HG02884 (cell line): ENCODE measurements around the gene MYL10.

Experiments
- ATAC-seq: cut with Tn5 transposase; IDR thresholded peaks from one replicate; pipeline ENCODE4 v1.9.1; 2021; ENCODE audit warnings: mild to moderate bottlenecking, moderate library complexity; ENCODE audit not compliant: unreplicated experiment

The MYL10 gene

DNA sequence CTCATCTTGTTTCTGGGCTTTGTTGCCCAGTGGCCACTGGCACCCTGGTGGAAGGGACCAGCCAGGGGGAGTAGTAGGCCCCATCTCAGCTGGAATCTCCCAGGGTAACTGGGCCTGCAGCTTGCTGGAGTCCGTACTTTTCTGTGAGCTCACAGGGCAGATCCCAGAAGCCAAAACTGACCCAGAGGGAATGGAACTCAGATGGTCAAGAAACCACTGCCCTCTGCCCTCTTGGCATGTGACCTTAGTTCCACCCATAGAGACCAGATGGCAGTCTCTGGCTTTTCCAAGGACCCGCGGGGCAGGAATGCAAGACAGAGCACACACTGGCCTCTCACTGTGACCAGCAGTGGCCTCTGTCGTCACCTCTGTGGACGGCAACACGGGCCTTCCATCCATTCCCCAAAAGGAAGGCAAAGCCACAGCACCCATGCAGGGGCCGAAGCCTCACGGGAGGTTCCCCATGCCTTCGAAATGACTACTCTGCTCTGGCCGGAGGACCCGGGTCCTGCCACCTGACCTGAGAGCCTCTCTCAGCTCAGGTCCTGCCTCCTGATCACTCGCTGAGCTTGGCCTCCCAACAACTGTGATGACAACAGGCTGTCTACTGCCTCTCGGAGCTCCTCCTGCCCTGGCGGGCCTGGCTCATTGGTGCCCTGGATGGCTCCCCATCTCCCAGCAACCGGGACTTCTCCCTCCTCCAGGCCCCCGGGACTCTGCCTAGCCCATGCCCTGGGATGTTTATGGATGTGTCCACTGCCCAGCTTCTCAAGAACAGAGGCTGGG is 29.9 kb downstream of the MYL10 start:
- ATAC-seq = no peak

DNA sequence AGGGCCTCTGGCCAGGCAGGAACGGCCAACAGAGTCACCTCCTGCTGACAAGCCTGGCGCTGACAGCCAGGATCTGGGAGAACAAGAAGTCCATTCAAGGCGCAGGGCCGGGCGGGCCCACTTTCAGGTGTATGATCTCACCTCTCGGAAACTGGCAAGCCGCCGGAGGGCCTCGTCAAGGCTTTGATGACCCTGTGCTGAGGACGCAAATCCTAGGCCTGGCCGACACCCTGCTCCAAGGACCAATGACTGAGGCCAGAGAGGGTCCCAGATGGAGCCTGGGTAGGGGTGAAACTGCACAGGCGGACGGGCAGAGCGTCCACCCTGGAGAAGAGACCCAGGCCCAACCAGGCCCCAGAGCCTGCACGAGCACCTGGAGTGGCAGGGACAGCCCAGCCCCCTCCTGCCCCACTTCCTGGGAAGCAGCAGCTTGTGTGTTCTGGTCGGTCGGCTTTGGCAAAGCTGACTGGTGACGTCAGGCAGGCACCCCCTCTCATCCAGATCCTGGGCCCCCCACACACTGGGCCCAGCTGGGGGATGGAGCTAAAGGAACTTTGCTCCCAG is 30.6 kb downstream of the MYL10 start:
- ATAC-seq = no peak

DNA sequence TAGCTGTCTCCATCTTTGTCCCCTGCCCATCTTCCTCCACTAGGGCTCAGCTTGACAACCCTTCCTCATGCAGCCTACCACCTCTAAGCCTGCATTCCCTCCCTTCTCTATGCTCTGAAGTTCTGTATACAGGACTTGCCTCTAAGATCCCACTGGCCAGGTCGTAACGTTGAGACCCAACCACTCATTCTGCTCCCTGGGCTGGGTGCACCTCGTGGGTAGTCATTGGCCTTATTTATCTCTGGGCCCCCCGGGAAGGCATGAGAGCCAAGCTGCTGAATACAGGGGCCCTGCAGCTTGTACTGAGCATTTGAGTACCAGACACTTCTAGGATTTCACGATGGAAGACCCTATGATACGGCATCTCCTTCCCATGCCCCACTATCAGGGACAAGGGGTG is 31.2 kb downstream of the MYL10 start:
- ATAC-seq = no peak

DNA sequence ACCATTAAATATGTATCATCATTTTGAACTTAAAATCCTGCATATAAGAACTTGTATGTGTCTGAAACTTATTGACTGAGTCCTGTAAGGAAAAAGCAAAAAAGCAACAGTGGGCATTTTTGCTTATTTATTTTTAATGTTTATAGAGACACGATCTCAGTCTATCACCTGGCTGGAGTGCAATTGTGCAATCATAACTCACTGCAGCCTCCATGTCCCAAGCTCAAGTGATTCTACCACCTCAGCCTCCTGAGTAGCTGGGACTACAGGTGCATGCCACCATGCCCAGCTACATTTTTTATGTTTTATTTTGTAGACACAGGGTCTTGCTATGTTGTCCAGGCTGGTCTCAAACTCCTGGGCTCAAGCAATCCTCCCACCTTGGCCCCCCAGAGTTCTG is 32.2 kb downstream of the MYL10 start:
- no peak for ATAC-seq

DNA sequence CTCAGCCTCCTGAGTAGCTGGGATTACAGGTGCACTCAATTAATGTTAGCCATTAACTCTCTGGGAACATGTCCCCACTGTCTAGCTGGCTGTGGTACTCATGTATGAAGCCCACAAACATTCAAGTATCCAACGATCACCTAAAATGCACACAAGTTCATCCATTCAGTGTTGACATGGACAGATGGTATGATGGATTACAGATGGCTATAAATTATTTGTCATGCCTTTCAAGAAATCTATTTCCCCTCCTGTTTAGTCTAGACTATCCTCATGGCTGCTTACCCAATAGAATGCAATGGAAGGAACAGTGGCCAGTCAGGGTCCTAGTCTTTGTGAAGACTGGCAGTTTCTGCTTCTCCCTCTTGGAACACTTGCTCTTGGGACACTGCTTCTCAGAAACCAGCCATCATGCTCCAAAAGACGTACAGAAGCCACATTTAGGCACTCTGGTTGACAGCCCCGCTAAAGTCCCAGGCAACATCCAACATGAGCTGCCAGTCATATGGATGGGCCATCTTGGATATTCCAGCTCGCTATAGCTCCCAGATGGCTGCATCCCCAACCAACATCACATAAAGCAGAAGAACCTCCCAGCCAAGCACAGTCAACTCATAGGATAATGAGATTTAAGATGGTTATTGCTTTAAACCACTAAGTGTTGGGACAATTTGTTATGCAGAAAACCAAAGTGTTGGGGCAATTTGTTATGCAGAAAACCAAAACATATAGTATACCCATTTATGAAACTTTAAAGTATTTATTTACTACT is 33.1 kb downstream of the MYL10 start:
- ATAC-seq = no peak

DNA sequence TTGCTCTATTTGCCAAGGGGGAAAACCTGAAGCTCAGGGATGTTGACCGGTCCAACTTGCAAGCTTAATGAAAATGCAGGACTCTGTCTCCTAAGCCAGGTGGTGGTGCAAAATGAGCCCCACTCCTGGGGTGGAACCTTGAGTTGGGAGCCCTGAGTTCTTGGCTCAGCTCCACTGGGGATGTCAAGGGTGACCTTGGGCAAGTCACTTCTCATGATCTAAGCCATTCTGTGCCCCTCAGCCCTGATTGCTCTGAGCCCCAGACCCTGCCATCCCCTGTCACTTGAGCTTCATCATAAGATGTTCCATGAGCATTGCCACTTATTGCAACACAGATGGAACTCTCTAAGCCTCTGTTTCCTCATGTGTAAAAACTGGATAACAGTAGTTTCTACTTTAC is 33.9 kb downstream of the MYL10 start:
- no peak for ATAC-seq

DNA sequence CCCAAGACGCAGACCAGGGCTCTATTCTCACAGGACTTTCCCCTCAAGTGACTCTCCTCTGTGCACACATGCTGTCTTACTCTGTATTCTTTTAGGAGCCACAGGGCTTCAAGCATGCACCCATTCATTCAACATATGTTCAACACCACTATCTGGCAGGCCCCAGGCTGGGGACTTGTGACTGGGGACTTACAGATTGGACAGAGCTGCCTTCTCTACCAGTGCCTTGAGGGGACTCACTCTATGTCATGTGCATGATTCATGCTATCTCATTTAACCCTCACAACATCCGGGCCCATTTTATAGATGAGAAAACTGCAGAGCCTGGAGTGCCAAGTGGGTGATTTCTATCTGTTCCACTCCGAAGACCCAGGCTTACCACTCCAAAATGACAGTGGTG is 34.3 kb downstream of the MYL10 start:
- no peak for ATAC-seq

DNA sequence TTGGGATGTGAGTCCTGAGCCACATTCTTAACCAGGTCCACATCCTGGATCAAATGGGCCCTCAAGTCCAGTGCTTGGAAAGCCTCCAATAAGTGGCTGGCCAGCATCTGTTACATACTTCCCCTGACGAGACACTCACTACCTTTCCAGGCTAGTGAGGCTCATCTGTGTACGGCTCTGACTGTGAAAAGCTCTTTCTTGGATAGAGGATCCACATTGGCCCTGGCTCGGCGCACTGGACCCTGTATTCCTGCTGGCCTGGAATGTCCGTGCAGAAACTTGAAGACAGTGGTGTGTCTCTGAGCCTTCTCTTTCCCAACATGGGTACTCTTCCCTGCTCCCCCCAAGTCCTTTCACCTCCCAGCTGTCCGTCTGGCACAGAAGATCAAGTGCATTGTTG is 35.5 kb downstream of the MYL10 start:
- ATAC-seq = no peak

DNA sequence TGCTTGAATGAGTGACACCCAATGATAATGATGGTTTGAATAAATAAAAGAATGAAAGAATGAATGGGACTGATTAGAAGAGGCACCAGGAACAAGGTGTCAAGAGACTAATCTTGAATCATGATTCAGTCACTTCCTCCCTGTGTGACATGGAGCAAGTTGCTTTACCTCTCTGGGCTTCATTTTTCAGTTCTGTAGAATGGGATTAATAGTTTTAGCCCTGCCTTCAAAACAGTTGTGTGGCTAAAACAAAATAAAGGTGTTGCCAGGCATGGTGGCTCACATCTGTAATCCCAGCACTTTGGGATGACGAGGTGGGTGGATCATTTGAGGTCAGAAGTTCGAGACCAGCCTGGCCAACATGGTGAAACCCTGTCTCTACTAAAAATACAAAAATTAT is 37.6 kb downstream of the MYL10 start:
- ATAC-seq = no peak

DNA sequence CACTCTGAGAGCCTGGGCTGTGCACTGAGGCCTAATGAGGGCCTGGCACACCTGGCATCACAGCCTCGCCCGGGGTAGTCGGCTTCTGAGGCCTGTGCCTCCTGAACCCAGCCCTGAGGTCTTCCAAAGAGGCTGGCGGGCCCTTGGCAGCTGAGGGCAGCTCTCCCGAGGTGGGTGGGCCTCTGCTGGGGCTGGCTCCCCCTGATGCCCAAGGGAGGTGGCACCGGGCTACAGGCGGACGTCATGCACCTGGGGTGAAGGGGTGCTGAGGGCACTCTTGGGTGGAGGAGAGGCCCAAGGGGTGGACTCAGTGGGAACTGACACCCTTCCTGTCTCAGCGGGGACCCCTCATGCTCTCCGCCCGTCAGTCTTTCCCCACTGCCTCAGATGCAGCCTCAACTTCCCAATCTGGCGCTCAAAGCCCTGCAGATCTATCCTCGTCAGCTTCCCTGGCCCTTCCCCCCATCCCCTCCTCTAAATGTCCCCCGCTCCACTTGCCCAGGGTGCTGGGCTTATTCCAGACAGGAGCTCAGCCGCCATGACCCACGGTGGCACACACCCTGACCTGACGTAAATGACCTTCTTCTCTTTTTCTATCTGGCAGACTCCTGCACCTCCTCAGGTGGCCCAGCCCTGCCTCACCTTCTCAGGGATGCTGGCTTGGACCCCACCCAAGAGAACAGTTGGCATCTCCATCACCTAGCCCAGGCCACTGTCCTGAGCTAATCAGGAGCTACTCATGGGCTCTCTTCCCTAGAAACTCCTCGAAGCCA is 38.2 kb downstream of the MYL10 start:
- no peak for ATAC-seq

DNA sequence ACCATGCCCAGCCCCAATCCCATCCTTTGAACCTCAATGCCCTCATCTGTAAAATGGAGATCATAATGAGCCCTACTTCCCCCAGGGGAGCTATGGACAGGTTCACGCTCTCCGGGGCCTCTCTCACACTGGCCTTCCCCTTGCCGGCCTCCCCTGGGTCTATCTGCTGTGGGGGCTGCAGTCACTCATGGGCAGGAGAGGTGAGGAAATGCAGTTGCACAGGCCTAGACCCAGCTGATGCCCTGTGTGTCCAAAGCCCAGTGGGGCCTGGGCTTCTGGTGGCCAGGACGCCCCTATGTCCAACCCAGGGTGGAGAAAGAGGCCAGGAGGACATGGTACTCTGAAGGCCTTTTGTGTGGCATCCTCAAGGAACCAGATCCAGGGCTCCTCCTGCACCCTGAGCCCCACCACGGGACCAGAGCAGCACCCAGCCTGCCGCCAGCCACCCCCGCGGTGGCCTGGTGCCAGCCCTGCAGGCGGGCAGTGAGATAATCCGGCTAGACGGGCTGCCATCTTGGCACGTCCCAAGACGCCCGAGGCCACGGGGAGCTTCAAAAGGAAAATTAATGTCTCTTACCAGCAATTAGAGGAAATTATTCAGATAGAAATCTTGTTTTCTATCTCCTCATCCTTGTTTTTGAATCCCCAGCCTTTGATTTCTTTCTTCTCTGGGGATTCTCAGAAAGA is 39.0 kb downstream of the MYL10 start:
- no peak for ATAC-seq

DNA sequence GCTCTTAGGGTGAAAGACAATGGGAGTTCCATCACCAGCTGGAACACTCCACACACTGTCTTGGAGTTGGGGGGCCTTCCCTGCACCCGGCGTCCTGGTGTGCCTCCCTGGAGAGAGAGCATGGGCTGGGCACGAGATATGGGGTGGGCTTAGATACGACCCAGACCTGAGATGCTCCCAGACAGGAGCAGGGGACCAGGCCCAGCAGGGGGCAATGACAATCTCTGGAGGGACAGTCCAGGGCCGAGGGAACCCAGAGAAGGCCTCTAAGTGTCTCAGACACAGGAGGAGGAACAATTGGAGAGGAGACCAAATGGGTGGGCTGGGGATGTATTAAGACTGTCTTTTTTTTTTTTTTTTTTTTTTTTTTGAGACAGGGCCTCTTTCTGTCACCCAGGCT is 40.0 kb downstream of the MYL10 start:
- no peak for ATAC-seq

DNA sequence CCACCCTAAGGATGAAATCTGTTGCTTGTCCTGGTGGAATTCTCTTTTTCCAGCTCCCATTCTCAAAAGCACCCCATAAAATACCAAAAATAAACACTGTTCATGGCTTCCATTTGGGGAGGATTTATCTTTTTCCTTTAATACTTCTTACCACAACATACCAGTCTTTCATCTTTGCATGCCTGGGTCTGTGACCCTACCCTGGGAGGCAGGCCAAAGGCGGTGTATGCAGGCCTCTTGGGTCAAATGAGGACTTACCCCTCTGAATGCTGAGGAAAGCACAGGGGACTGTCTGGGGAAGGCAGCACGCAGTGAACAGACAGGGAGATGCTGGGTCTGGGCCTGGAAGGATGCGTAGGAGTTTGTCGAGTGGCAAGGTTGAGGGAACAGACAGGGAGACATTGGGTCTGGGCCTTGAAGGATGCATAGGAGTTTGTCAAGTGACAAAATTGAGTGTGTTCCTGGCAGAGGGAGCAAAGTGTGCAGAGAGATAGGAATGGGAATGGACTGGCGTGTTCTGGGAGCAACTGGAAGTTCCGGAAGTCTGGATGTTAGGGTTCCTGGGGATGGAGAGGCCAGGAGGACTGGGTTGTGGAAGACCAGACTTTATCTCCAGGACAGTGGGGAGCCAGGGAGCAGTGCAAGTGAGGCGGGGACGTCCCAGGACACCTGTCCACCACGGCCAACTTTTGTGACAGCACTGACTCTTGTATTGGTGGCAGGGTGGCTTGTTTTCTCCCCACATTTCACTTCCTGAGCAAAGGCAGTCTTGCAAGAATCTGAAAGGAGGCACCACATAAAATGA is 40.8 kb downstream of the MYL10 start:
- ATAC-seq = no peak

DNA sequence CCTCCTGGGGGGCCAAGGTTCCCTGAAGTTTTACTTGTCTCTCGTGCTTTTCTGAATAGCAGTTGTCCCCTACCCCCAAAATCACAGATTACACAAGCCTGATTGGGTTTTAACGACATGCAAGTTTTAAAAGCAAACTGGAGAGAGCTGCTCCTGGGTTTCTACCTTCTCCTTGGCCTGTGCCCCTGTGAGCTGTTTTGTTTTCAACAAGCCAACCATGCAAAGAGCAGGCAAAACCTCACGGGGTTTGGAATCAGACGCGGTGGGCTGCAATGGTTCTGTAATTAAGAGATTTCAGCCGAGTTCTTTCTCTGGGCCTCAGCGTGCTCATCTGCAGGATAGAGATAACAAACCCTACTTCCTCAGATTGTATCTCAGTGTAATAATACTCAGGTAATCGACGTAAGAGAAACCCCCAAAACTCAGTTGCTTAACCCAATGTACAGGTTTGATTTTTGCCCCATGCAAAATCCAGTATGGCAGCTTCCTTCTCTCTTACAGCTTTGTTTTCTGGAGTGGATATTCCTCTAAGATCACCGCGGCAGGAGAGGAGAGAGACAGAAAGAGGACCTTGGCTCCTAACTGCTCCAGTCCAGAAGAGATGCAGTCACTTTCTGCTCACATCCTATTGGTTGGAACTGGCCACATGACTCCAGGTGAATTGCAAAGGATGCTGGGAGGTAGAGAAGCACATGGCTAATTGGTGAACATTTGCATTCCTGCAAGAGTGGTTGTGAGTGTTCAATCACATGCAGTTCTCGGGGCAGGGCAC is 42.0 kb downstream of the MYL10 start:
- no peak for ATAC-seq

DNA sequence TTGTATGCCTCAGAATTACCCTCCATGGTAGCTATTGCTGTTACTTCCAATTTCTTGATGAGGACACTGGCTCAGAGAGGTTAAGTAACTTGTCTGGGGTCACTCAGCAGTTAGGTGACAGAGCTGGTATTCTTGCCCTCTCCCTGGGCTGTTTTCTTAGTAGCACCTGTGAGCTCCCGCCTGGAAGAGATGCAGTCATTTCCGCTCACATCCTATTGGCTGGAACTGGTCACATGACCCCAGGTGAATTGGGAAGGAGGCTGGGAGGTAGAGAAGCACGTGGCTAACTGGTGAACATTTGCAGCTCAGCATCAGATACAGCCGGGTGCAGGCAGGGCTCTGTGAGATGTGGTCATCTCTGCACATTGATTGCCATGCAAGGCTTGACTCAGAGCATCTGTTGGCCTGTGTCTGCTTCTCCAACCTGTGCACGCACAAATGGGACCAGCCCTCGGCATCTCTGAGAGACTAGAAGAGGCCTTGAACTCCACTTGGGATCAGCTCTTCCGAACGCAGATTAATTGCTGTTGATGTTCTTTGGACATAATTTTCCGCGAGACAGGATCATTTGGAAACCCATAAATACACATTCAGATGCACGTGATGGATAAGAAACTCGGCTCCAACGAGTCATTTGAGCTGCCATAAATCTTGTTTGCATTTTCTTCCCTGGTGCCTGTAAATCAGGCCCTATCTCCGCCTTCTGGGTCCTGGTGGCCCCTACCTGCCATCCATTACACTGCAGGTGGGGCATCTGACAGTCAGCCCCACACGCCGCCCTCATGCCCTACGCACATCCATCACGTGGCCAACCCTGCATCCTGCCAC is 42.8 kb downstream of the MYL10 start:
- ATAC-seq = no peak

DNA sequence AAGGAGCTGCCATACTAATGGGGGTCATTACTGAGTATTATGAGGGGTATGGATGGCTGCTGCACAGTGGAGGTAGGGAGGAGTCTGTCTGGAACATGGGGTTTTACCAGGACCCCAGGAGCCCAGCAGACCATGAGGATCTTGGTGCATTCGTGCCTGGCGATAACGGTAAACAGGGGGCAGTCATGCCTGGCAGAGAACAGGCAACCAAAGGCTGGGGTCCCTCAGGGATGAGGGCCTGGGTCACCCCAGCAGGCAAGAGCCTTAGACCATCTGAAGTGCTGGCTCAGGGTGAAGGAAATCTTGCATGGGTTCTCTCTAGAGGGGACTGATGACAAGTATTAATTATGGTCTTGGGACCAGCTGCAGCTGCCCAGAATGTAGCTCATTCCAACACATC is 46.1 kb downstream of the MYL10 start:
- no peak for ATAC-seq

DNA sequence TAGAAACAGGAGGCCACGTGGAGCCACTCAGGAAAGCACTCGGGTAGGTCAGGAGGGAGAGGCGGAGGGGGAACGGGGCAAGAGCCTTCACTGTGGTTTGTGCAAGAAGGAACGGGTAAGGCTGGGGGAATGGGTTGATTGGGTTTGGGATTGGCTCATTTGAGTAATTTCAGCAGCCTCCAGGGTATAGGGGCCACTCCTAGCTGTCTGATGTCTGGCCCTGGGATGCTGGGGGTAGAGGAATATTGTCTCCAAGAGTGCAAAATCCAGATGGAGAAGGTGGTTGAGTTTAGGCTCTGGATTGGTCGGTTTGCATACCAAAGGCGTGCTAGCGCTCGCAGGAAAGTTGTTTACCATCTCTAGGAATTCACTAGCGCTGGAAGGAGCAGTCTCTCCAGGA is 47.2 kb downstream of the MYL10 start:
- no peak for ATAC-seq

DNA sequence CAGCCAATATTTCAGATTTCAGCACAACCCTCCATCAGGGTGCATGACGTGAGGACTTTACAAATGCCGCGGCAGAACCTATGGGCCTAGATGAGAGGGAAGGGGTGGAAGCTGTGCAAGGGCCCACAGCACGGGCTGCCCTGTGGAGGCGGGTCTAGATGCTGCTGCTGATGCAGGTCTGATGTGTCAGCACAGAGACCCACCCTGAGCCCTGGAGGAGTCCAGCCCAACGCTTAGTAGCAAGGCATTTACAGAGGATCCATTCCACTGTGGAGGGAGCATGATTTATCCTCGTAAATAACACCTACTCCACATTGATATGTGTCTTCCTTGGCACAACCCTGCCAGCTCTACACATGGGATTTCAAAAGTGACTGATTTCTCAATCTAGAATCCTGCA is 48.5 kb downstream of the MYL10 start:
- ATAC-seq = no peak
